ENCODE results near the gene PLIN4.
A peak's percentile ranks its signal among the peaks of the same experiment; 100 is the strongest.

The PLIN4 gene

DNA sequence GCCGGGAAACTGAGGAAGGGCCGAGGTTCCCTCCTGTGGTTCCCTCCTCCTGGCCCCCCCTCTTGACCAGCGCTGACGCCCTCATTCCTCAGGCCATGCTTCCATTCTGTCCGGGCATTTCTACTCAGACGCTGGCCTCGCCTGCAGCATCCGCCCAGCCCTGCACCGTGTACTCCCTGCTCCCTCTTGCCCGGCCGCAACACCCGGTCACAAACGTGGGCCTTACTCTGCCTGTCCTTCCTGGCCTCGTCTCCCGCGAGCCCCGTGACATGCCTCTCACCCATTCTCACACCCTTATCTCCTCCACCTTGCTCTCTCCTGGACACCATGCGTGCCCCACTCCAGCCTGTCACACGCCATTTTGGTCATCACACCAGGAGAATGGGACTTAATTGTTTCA, 34.9 kb downstream of the PLIN4 start:
- DNase-seq: no peak

- no peak for DNase-seq
Measured at GRCh38 chr19:4482721-4483364, 35.4 kb downstream of the PLIN4 start.

DNA sequence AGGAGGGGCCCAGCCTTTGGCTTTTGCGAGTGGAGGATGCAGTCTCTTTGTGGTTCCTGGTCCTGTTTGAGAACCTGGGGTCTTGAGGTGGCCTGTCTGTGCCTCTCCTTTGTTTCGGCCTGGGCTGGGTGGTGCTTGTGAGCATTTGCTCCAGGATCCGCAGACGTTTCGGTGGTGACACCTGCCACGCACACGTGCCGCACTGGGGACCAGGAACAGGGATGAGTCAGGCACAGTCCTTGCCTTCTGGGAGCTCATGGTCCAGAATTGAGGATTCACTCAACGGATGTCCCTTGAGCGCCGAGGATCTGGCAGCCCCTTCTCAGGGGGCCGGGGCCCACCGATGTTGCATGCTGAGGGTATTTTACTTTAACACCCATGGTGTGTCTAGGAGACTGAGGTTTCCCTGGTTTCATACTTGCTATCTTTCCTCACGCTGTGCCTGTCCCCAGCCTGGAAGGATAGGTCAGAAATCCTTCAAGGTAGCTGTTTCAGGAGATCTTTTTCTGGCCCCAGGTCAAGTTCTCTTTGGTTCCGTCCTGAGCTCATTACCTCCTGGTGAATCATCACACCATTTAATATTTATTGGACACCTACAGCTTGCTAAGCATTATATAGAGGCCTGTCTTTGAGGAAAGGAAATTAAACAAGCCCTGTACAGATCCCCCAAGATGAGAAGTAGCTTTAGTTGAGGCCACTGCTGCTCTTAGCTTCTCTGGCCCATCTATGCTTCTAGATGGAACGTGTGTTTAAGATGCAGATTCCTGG, 41.1 kb downstream of the PLIN4 start:
- no peak for DNase-seq

DNA sequence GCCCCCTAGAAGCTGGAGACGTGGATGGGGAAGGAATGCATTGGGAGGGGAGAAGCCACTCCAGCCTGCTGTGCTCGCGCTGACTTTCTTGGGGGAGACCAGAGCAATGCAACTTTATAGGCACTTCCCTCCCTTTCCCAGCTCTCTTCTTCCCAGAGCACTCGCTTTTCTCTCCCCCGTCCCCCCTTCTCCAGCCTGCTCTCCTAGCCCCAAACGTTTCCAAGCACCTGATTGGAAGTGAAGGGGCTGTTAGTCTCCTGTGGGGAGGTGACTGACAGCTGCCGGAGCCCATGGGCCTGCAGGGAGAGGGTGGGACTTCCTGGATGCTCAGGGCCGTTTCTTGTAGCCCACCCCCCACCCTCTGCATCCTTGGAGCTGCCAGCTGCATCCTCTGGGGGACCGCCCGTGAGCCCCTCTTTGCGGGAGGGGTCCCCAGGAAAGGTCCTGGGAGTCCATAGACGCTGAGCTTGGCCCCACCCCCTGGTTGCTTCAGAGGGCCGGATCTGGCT, 43.7 kb downstream of the PLIN4 start:
- no peak for DNase-seq

GRCh38 chr19:4473763-4474513, 44.3 kb downstream of the PLIN4 start:
- DNase-seq: no peak

- no peak for DNase-seq
Measured at GRCh38 chr19:4473011-4473762, 45.1 kb downstream of the PLIN4 start.

- no peak for DNase-seq
Measured at GRCh38 chr19:4472174-4472974, 45.9 kb downstream of the PLIN4 start, which contains the start of gene HDGFL2. Gene HDGFL2, plus strand, starts transcription at chr19:4472297. Its CDS starts 54 bp downstream, at chr19:4472351.

DNA sequence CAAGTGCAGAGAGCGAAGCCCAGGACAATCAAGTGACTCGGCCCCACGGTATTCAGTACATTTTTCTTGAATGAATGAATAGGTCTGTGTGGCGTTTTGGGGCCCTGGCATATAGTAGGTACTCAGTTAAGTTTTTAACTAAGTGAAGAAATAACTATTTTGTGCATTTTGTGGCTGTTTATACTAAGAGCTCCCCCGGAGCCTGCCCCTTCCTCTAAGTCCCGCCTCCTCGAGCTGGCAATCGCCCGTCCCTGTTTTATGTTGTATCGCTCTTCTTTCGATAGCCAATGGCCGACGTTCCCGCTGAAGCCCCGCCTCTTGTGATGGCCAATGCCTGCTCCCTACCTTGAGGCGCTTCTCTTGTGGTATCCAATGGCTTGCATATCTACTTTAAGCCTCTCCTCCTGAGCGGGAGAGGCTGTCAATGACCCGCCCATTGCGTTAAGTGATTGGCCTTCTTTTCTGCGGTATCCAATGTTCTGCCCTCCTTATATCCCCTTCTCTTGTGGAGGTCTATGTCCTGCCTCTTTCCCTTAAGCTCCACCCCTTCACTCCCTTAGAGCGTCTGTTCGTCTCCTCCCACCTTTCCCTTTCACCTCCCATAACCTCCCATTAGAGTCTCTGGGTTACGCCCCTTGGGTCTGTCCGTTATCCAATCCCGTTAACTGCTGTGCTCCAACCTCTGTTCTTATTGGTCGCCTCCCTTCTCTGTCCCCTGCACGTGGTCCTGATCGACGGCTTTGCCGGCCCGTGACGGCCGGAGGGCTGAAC, 46.7 kb downstream of the PLIN4 start:
- DNase-seq: peak; percentile 100

- DNase-seq: no peak
Measured at GRCh38 chr19:4467835-4468234, 50.5 kb downstream of the PLIN4 start.

DNA sequence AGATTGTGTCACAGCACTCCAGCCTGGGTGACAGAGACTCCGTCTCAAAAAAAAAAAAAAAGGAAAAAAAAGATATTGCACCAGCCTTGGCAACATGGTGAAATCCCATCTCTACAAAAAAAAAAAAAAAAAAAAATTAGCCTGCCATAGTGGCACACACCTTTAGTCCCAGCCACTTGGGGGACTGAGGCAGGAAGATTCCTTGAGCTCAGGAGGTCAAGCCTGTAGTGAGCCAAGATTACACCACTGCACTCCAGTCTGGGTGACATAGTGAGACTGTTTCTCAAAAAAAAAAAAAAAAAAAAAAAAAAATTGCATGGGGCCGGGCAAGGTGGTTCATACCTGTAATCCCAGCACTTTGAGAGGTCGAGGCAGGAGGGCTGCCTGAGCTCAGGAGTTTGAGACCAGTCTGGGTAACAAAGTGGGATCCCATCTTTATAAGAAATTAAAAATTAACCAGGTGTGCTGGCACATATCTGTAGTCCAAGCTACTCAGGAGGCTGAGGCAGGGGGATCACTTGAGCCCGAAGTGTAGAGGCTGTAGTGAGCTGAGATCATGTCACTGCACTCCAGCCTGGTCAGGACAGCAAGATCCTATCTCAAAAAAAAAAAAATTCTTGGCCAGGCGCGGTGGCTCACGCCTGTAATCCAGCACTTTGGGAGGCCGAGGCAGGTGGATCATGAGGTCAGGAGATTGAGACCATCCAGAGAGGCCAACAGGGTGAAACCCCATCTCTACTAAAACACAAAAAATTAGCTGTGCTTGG, 53.3 kb downstream of the PLIN4 start:
- no peak for DNase-seq

- DNase-seq: peak; percentile 92
Measured at GRCh38 chr19:4457654-4458395, 60.5 kb downstream of the PLIN4 start, which contains the start of gene UBXN6. Gene UBXN6, minus strand, starts transcription at chr19:4457794. Its CDS starts 97 bp downstream, at chr19:4457697.

GRCh38 chr19:4456843-4457653, 61.2 kb downstream of the PLIN4 start:
- peak; percentile 59 for DNase-seq

GRCh38 chr19:4456476-4456842, 61.8 kb downstream of the PLIN4 start:
- DNase-seq: peak; percentile 59

- peak; percentile 52 for DNase-seq
Measured at GRCh38 chr19:4455719-4456475, 62.4 kb downstream of the PLIN4 start.

- no peak for DNase-seq
Measured at GRCh38 chr19:4454747-4455718, 63.3 kb downstream of the PLIN4 start.
